Measurements from ENCODE around the gene TOP3A.

DNA sequence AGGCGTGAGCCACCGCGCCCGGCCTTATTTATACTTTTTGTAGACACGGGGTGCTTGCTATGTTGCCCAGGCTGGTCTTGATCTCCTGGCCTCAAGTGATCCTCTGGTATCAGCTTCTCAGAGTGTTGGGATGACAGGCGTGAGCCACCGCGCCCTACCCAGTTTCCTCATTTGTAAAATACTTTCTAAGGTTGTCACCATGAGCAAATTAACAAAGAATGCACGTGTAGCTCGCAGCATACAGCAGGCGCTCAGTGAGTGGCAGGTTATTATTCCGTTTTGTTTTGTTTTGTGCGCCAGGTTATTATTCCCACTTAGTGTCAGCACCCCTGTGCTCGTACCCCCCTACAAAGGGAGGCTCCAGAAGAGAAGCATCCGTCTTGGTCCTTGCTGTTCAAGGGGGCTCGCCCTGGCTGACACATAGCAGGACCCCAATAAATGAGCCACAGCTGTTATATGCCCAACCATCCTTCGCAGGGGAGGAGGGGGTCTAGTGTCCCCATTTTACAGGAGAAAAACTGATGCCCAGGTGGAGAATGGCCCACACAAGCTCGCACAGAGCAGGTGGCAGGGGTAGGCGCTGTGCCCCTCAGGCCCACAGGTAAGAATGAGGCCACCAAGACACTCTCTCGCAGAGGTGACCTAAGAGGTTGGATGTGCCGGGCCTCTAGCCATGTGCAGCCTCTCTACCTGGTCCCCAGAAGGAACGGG is 55.0 kb downstream of the TOP3A start:
- TF ChIP-seq EZH2phosphoT487 (IDR thresholded peaks at IDR 0.05; ENCODE audit: borderline replicate concordance, low read length): no peak
- TF ChIP-seq, protein P1, sequence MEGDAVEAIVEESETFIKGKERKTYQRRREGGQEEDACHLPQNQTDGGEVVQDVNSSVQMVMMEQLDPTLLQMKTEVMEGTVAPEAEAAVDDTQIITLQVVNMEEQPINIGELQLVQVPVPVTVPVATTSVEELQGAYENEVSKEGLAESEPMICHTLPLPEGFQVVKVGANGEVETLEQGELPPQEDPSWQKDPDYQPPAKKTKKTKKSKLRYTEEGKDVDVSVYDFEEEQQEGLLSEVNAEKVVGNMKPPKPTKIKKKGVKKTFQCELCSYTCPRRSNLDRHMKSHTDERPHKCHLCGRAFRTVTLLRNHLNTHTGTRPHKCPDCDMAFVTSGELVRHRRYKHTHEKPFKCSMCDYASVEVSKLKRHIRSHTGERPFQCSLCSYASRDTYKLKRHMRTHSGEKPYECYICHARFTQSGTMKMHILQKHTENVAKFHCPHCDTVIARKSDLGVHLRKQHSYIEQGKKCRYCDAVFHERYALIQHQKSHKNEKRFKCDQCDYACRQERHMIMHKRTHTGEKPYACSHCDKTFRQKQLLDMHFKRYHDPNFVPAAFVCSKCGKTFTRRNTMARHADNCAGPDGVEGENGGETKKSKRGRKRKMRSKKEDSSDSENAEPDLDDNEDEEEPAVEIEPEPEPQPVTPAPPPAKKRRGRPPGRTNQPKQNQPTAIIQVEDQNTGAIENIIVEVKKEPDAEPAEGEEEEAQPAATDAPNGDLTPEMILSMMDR (IDR thresholded peaks at IDR 0.05; ENCODE audit: low read depth, low read length, poor library complexity, severe bottlenecking): no peak
